Stimulated activated CD4-positive, alpha-beta T cell treated with anti-CD3 and anti-CD28 coated beads, Interleukin-15, amount 100 ng/mL, for 1 hour (primary cell): ENCODE data around the gene PPIF.
A peak's percentile ranks its signal among the peaks of the same experiment; 100 is the strongest.

Experiments
- DNase-seq, 2 donors: peaks; one replicate each; pipeline ENCODE4 v3.0.0-alpha.2; 2020; ENCODE audit warnings: low read depth in 1 of 2, low spot score in 1 of 2

The PPIF gene

DNA sequence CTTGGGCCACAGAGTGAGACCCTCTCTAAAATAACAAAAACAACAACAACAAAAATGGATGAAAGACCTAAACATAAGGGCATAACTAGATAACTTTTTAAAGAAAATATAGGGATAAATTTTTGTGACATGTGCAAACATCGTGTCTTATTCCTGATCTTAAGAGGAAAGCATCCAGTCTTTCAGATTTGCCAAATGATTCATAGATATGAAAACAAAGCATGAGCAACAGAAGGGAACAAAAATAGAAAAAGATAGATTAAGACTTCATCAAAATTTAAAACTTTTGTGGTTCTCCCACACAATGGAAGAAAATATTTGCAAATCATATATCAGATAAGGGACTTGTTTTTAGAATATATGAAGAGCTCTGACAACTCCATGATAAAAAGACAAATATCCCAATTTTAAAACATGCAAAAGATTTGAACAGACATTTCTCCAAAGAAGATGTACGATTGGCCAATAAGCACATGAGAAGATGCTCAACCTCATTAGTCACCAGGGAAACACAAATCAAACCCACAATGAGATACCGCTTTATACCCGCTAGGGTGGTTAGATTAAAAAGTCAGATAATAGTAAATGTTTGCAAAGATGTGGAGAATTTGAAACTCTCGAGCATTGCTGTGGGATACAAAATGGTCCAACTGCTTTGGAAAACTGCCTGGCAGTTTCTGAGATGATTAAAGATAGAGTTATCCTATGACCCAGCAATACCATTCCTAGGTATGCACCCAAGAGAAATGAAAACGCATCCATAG is 20.3 kb downstream of the PPIF start:
- no peak for DNase-seq

- DNase-seq, result no peak
These were observed 25.6 kb downstream of the PPIF start for GRCh38 chr10:79372871-79373270.

DNA sequence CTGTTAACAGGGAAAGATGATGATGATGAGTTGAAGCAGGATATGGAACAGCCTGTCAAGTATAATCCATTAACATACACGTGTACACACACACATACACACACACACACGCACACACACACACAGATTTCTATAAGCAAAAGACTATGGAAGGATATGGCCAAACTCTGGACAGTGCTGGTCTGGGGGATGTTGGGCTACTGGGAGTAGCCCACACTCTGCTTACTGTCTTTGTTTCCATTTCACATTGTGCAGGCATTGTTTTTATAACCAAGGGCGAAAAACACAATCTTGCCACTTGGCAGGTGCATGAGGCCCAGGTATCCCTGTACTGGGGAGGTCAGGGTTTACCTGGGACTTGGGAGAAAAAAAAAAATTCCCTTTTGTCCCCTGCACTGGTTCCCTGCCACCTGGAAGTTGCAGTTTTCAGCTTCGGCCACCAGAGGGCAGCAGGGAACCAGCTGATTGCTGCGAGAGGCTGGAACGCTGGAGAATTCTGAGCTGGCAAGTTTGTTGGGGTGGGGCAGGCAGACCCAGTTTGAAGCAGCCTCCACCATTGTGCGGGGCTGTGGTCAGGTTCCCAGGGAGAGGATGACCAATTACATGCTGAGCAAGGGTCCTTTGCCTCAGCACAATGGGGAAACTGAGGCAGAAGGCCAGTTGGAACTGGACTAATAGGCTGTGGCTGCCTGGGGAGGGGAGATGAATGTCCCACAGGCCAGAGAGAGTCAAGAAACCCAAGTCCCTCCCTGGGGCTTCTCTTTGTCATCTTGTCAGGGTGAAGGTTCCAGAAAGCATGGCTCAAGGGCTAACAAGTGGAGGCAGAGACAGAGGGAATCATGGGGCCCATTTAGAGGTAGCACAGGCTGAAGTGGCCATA is 27.3 kb downstream of the PPIF start:
- DNase-seq, result peak; percentile 46 to 62

- DNase-seq, result no peak
These were observed 28.2 kb downstream of the PPIF start for GRCh38 chr10:79375321-79376077.

GRCh38 chr10:79376078-79376628 is 28.9 kb downstream of the PPIF start:
- no peak for DNase-seq

DNA sequence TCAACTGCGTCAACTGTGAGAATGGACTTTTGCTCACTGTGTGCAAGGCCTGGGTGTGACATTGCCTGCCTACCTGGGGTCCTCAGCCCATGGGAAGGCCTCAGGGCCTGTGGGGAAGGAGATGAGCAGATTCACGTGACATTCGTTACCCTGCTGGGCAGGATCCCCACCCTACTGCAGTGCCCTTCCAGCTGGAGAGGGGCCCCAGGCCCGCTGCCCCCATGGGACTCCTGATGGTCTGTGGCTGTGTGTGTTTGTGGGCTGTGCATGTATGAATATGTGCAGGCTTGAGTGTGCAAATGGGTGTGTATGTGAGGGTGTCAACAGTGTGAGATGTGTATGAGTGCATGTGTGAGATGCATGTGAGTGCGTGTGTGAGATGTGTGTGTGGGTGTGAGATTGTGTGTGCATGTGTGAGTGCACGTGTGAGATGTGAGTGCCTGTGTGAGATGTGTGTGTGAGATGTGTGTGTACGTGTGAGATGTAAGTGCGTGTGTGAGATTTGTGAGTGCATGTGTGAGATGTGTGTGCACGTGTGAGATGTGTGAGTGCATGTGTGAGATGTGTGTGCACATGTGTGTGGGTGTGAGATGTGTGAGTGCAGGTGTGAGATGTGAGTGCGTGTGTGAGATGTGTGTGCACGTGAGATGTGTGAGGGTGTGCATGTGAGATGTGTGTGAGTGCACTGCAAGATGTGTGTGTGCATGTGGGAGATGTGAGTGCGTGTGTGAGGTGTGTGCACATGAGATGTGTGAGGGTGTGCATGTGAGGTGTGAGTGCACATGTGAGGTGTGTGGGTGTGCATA is 29.7 kb downstream of the PPIF start:
- DNase-seq, result no peak

GRCh38 chr10:79377557-79378382 is 30.5 kb downstream of the PPIF start:
- no peak for DNase-seq

DNA sequence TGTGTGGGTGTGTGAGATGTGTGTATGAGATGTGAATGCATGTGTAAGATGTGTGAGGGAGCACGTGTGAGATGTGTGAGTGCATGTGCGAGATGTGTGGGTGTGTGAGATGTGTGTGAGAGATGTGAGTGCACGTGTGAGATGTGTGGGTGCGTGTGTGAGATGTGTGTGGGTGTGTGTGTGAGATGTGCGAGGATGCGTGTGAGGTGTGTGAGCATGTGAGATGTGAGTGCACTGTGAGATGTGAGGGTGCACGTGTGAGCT is 31.0 kb downstream of the PPIF start:
- no peak for DNase-seq

DNA sequence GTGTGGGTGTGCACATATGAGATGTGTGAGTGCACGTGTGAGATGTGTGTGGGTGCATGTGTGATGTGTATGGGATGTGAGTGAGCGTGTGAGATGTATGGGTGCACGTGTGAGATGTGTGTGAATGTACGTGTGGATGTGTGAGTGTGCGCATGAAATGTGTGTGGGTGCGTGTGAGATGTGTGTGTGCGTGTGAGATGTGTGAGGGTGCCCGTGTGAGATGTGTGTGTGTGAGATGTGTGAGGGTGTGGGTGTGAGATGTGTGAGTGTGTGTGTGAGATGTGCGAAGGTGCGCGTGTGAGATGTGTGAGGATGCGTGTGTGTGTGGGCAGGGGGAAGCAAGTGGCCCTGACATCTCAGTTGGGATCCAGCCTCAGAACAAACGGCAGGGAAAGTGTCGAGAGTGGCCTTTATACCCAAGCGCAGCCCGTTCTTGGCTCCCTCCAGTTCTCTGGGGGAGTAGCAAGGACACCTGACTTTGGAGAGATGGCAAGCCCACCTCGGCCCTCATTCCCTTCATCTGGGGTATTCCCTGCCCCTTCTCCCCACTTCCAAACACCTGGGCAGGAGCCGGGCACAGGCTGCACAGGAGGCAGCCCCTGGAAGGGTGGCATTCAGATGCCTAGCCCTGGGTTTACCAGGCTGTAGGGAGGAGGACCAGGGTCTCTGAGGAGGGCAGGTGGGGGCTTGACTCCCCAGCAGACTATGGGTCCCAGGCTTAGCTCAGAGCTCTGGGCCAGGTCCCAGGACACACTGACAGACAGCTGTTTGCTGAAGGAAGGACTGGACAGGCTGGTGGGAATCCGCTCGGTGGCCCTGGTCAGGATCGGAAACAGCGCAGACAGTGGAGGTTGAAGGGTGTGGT is 31.6 kb downstream of the PPIF start:
- DNase-seq, result no peak

- DNase-seq, result no peak
These were observed 32.3 kb downstream of the PPIF start for GRCh38 chr10:79379512-79380124.

GRCh38 chr10:79380125-79380945 is 33.1 kb downstream of the PPIF start:
- DNase-seq, result no peak

- DNase-seq, result no peak
These were observed 33.9 kb downstream of the PPIF start for GRCh38 chr10:79380946-79381721.

DNA sequence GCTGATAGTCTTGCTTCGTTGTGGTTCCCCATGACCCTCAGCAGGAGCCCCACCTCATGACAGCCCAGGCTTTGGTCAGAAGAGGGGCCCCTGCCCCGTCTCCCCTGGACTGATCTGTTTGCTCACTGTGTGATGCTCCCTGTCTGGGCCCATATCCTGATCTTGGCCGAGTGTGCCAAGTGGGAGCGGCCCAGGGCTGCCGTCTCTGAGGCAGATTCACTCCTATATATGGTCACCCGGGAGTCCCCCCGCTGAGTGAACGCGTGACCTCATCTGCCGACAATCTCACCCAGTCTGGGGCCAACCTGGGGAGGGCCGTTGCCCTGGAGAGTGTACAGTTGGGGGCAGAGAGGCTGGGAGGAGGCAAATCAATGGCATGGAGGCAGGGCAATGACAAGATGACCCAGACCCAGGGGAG is 34.5 kb downstream of the PPIF start:
- no peak for DNase-seq

GRCh38 chr10:79382491-79382941 is 35.2 kb downstream of the PPIF start:
- no peak for DNase-seq

- no peak for DNase-seq
These were observed 36.8 kb downstream of the PPIF start for GRCh38 chr10:79383974-79384606.

GRCh38 chr10:79384773-79385391 is 37.6 kb downstream of the PPIF start:
- DNase-seq, result no peak
